Endothelial cell of umbilical vein (primary cell): ENCODE results near the gene ADCY5. TPM values are rescaled to one million over a fixed set of nuclear protein-coding genes. Genes with fewer than 3 reads are reported as not detected.

ENCODE experiments used
- BruUV-seq: library from RNA; stranded (reverse); fragments of 400-500 nt; replicated peaks from 2 replicates; lab custom pipeline; 2021; lab: Mats Ljungman, UMichigan
- CTCF ChIA-PET: fragments of 300-600, 350-600 bp; sonication (Branson Sonifier 250); formaldehyde crosslinking; loops from one replicate; lab custom pipeline; 2021; ENCODE audit warnings: antibody characterized with exemption, inconsistent platforms; lab: Charles Lee
- POLR2A ChIA-PET: fragments of 300-600, 350-600 bp; sonication (Branson Sonifier 250); formaldehyde crosslinking; loops from one replicate; lab custom pipeline; 2021; ENCODE audit warnings: antibody characterized with exemption, inconsistent platforms; lab: Charles Lee
- DNase-seq: peaks from one replicate; pipeline ENCODE4 v3.0.0-alpha.2; 2011; ENCODE audit warnings: low read depth, low spot score
- FAIRE-seq: peaks from 2 replicates; lab custom pipeline; 2011; peaks lifted over from hg19 to GRCh38; lab: Jason Lieb, UNC
- H2AFZ ChIP-seq: 2 replicates; pipeline ENCODE4 v1.6.0; 2012; ENCODE audit warnings: low read depth, low read length, control low read depth, inconsistent platforms
- H3K27ac ChIP-seq: 2 replicates; pipeline ENCODE4 v1.5.1; 2011; ENCODE audit warnings: low read depth, mild to moderate bottlenecking, control low read depth, low read length, moderate library complexity; ENCODE audit not compliant: insufficient read depth
- H3K27me3 ChIP-seq, 2 experiments: 2 replicates each; pipeline versions ENCODE4 v1.6.0 to v1.6.1; 2011; ENCODE audit warnings: low read length in 2 of 2, mixed read lengths in 1 of 2; ENCODE audit not compliant: control insufficient read depth in 2 of 2, insufficient read depth in 2 of 2
- H3K36me3 ChIP-seq, 2 experiments: 2 replicates in 1 of 2; 3 replicates in 1 of 2; pipeline ENCODE4 v1.5.1; 2011; ENCODE audit warnings: low read length in 2 of 2, mild to moderate bottlenecking in 1 of 2, moderate library complexity in 1 of 2; ENCODE audit not compliant: control insufficient read depth in 2 of 2, insufficient read depth in 2 of 2; ENCODE audit errors: extremely low read depth in 1 of 2
- H3K4me1 ChIP-seq: 3 replicates; pipeline ENCODE4 v1.5.1; 2011; ENCODE audit warnings: mild to moderate bottlenecking, low read length; ENCODE audit not compliant: control insufficient read depth, insufficient read depth; ENCODE audit errors: extremely low read depth
- H3K4me2 ChIP-seq: 2 replicates; pipeline ENCODE4 v1.6.1; 2011; ENCODE audit warnings: low read length, control low read depth, mixed read lengths; ENCODE audit not compliant: insufficient read depth
- H3K4me3 ChIP-seq, 3 experiments: fragments of 200-600 bp in 1 of 3; sonication (generic), shearing (Covaris generic) in 1 of 3; replicated peaks in 1 of 3; 2 replicates each; pipeline ENCODE4 v1.5.1; 2011 to 2016; ENCODE audit warnings: control low read depth in 3 of 3, low read length in 3 of 3, mild to moderate bottlenecking in 2 of 3, inconsistent platforms in 1 of 3, low read depth in 1 of 3, moderate library complexity in 1 of 3; ENCODE audit not compliant: insufficient read depth in 1 of 3
- H3K79me2 ChIP-seq: 2 replicates; pipeline ENCODE4 v1.6.0; 2012; ENCODE audit warnings: low read length, inconsistent platforms; ENCODE audit not compliant: control insufficient read depth, insufficient read depth
- H3K9ac ChIP-seq: replicated peaks from 2 replicates; pipeline ENCODE3; 2011; ENCODE audit warnings: low read length, control low read depth; ENCODE audit not compliant: insufficient read depth; ENCODE audit errors: extremely low read depth
- H3K9me1 ChIP-seq: replicated peaks from 3 replicates; pipeline ENCODE4 v1.6.0; 2011; ENCODE audit warnings: mild to moderate bottlenecking, low read length; ENCODE audit not compliant: control insufficient read depth, insufficient read depth; ENCODE audit errors: extremely low read depth
- H3K9me3 ChIP-seq: replicated peaks from 2 replicates; pipeline ENCODE4 v1.5.1; 2012; ENCODE audit warnings: low read length, inconsistent platforms; ENCODE audit not compliant: control insufficient read depth, insufficient read depth
- H4K20me1 ChIP-seq: replicated peaks from 2 replicates; pipeline ENCODE3; 2011; ENCODE audit warnings: mild to moderate bottlenecking, low read length; ENCODE audit not compliant: control insufficient read depth, insufficient read depth; ENCODE audit errors: extremely low read depth
- CTCF ChIP-seq, 2 donors: IDR thresholded peaks; 1 replicate in 1 of 2; 2 replicates in 1 of 2; pipeline ENCODE4 v1.5.1; 2011; ENCODE audit warnings: low read length in 2 of 2, mild to moderate bottlenecking in 2 of 2, moderate library complexity in 2 of 2, control low read depth in 1 of 2, inconsistent platforms in 1 of 2, low read depth in 1 of 2; ENCODE audit not compliant: insufficient read depth in 1 of 2; ENCODE audit errors: extremely low read depth in 1 of 2
- EZH2 ChIP-seq: IDR thresholded peaks from 2 replicates; pipeline ENCODE4 v1.6.1; 2012; ENCODE audit warnings: borderline replicate concordance, low read depth, mild to moderate bottlenecking, moderate library complexity, low read length, inconsistent platforms; ENCODE audit not compliant: severe bottlenecking
- FOS ChIP-seq: IDR thresholded peaks from 2 replicates; pipeline ENCODE4 v1.6.1; 2011; ENCODE audit warnings: mild to moderate bottlenecking, low read length, moderate library complexity, borderline replicate concordance; ENCODE audit not compliant: insufficient read depth
- GATA2 ChIP-seq: IDR thresholded peaks from 2 replicates; pipeline ENCODE4 v1.7.0; 2011; ENCODE audit warnings: low read depth, mild to moderate bottlenecking, moderate library complexity, mixed read lengths, low read length; ENCODE audit not compliant: insufficient read length, insufficient read depth
- JUN ChIP-seq: IDR thresholded peaks from 2 replicates; pipeline ENCODE4 v1.6.1; 2011; ENCODE audit warnings: borderline replicate concordance, low read depth; ENCODE audit not compliant: insufficient read length, insufficient read depth
- MAX ChIP-seq: IDR thresholded peaks from 2 replicates; pipeline ENCODE4 v1.6.1; 2011; ENCODE audit not compliant: insufficient read depth, insufficient read length
- MYC ChIP-seq: IDR thresholded peaks from one replicate; pipeline ENCODE4 v1.6.1; 2011; ENCODE audit warnings: mild to moderate bottlenecking, low read depth, low read length
- POLR2A ChIP-seq: IDR thresholded peaks from 2 replicates; pipeline ENCODE4 v1.6.1; 2012; ENCODE audit warnings: low read depth, mild to moderate bottlenecking, control low read depth, low read length
- POLR2AphosphoS5 ChIP-seq: IDR thresholded peaks from 2 replicates; pipeline ENCODE4 v1.6.1; 2012; ENCODE audit warnings: low read depth, mild to moderate bottlenecking, control low read depth, low read length, moderate library complexity; ENCODE audit not compliant: insufficient read depth
- dilution Hi-C: fragments of 300-500 bp; cut with MboI; formaldehyde crosslinking; loops from one replicate; pipeline ENCODE4 v1.15.0; 2019; ENCODE audit warnings: low sequenced_read_pairs; ENCODE audit not compliant: extremely low pct_ligation_motif_present
- intact Hi-C: fragments of 100-400 bp; cut with micrococcal nuclease; formaldehyde crosslinking; loops from one replicate; pipeline ENCODE4 v1.10.0; 2022
- polyA plus RNA-seq, 4 experiments: library from polyadenylated mRNA; depleted of rRNA in 3 of 4; stranded (reverse) in 3 of 4; unstranded in 1 of 4; fragments of >200 nt; gene quantifications; 2 replicates each; pipeline versions ENCODE4 v1.2.1 to v1.2.3, GENCODE V29; 2011 to 2012; ENCODE audit warnings: missing spikeins in 1 of 4
- total RNA-seq: library from RNA; stranded (reverse); gene quantifications from 2 replicates; pipeline ENCODE4 v1.2.3, GENCODE V29; 2021

The ADCY5 gene
- total and polyA plus RNA-seq, 2 donors (not counting 3 experiments of a cell fraction or from before 2014, with no cell fraction given): 0.01 TPM; not detected in 1

GRCh38 chr3:123390865-123391600 lies 57.9 kb downstream of the ADCY5 start:
- H3K4me1 ChIP-seq: no peaks in the 10 kb centered on the region
- H3K36me3 ChIP-seq: no peaks in the 10 kb centered on the region
- H3K4me2 ChIP-seq: no peak overlapping the region
- FAIRE-seq: no peak
- H3K4me3 ChIP-seq: no peak overlapping the region
- no peak overlapping the region for H3K9ac ChIP-seq
- no peak overlapping the region for H2AFZ ChIP-seq
- ChIA-PET POLR2A (no interaction called here), CTCF (interaction anchor here (1.0 to 1.1 kb wide), 2 partner anchors 31 to 99 kb away, joined by 3 read pairs; no protein-coding TSS in a partner anchor)
- TF ChIP-seq EZH2 (no peak), FOS (no peak), MAX (no peak), POLR2AphosphoS5 (no peak), MYC (no peak), POLR2A (no peak), CTCF (IDR thresholded peaks at IDR 0.05; ENCODE audit: extremely low read depth in 1 of 2, insufficient read depth in 1 of 2, low read depth in 1 of 2, low read length in 2 of 2) (no peak), JUN (no peak), GATA2 (no peak)
- H4K20me1 ChIP-seq: no peaks in the 10 kb centered on the region
- intact Hi-C loops (no loop called here), dilution Hi-C loops (no loop called here)
- no peaks in the 10 kb centered on the region for H3K79me2 ChIP-seq
- H3K27ac ChIP-seq: no peak overlapping the region
- H3K9me1 ChIP-seq: no peaks in the 10 kb centered on the region
- no peaks in the 10 kb centered on the region for H3K9me3 ChIP-seq
- BruUV-seq: no TSS peak
- no peak for DNase-seq
- H3K27me3 ChIP-seq: peaks cover 2 to 6% of the 10 kb centered on the region in 2 experiments
